Left hindlimb (tissue), 1 donor: ENCODE results near the gene GABPA.

Experiments
- DNase-seq: peaks from one replicate; pipeline ENCODE4 v3.0.0-alpha.2; 2018

Gene GABPA

DNA sequence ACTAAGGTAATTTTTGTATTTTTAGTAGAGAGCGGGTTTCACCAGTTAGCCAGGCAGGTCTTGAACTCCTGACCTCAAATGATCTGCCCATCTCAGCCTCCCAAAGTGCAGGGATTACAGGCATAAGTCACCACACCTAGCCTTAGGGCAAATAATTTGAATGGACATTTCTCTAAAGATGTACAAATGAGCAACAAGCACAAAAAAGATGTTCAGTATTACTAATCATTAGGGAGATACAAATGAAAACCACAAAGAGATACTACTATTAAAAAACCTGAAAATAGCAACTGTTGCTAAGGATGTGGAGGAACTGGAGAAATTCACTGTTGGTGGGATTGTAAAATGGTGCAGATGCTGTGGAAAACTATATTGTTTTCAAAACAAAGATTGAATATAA is 79.1 kb downstream of the GABPA start:
- DNase-seq: no peak

DNA sequence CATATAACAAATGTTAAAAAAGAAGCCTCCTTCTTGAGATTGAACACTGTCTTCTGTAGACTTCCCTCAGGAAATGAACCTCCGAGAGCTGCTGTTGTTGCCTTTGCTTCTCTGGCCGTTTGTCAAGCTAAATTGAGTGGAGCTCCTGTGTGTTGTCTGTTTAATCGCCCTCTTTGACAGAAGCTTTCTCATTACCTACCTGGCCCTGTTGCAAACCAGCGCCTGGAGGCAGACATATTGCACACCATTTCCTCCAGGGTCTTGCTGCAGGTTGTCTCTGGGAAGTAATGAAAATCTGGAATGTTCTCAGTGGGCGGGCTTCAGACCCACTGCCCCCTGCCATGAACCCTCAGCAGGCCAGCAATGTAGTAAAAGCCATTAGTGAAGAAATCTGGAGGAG is 83.3 kb downstream of the GABPA start:
- no peak for DNase-seq

DNA sequence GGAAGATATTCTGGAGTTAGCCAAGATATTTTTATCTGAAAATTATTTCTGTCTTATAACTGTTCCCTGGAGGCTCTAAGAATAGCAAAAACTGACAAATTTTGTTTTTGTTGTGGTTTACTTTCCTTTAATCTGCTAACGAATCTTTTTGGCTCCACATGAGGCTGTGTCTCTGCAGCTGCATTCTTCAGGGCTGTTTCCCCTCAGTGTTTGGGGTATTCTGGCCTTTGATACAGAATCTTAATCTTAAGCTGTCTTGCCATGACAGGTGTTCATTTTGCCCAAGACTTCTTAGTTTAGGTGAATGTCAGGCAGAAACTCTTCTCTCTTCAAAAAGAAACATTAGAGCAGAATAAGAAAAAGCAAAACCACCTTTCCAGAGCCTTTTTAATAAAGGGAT is 83.8 kb downstream of the GABPA start:
- no peak for DNase-seq
